GM12878 (cell line): Measurements from ENCODE around the gene DYDC2. TPM values are rescaled to one million over a fixed set of nuclear protein-coding genes. Genes with fewer than 3 reads are reported as not detected.

ENCODE experiments used
- ATAC-seq: fragments of 200-7000 bp; cut with Tn5 transposase; 3 replicates; pipeline ENCODE4 v1.9.1; 2020; ENCODE audit warnings: mild to moderate bottlenecking, moderate library complexity
- BruUV-seq: library from RNA; stranded (reverse); fragments of 400-500 nt; replicated peaks from 2 replicates; lab custom pipeline; 2021; lab: Mats Ljungman, UMichigan
- CTCF ChIA-PET: fragments of 300-600 bp; sonication (Branson Sonifier 250); formaldehyde crosslinking; extraction: SDS; loops from one replicate; lab custom pipeline; 2021; ENCODE audit warnings: inconsistent platforms; lab: Yijun Ruan, JAX
- POLR2A ChIA-PET: fragments of 350-600 bp; formaldehyde crosslinking; extraction: SDS; loops from one replicate; lab custom pipeline; 2021; ENCODE audit warnings: inconsistent platforms; lab: Charles Lee
- RAD21 ChIA-PET: fragments of 300-600 bp; sonication (Branson Sonifier 250); formaldehyde crosslinking; loops from one replicate; lab custom pipeline; 2023; ENCODE audit warnings: antibody characterized with exemption; ENCODE audit not compliant: unreplicated experiment; lab: Charles Lee
- SMC1A ChIA-PET: fragments of 300-600 bp; sonication (Branson Sonifier 250); formaldehyde crosslinking; loops from one replicate; lab custom pipeline; 2023; ENCODE audit not compliant: unreplicated experiment, uncharacterized antibody; lab: Charles Lee
- DNase-seq: peaks from one replicate; pipeline ENCODE4 v3.0.0-alpha.2; 2011; ENCODE audit warnings: low read depth, low spot score
- FAIRE-seq: peaks from 3 replicates; lab custom pipeline; 2011; peaks lifted over from hg19 to GRCh38; lab: Jason Lieb, UNC
- H2AFZ ChIP-seq: 2 replicates; pipeline ENCODE4 v1.6.0; 2011; ENCODE audit warnings: low read depth, low read length, control low read depth; ENCODE audit not compliant: control insufficient read depth
- H3K27ac ChIP-seq: 2 replicates; pipeline ENCODE4 v1.5.1; 2011; ENCODE audit warnings: control low read depth; ENCODE audit not compliant: control insufficient read depth, insufficient read depth
- H3K27me3 ChIP-seq, 2 experiments: replicated peaks in 1 of 2; 2 replicates each; pipeline versions ENCODE4 v1.6.0 to v1.6.1; 2011; ENCODE audit warnings: low read length in 1 of 2; ENCODE audit not compliant: control insufficient read depth in 2 of 2, insufficient read depth in 2 of 2
- H3K36me3 ChIP-seq, 2 experiments: 2 replicates each; pipeline ENCODE4 v1.5.1; 2011; ENCODE audit warnings: low read length in 1 of 2; ENCODE audit not compliant: control insufficient read depth in 2 of 2, insufficient read depth in 2 of 2
- H3K4me1 ChIP-seq: 2 replicates; pipeline ENCODE4 v1.6.1; 2011; ENCODE audit warnings: mild to moderate bottlenecking, low read length, moderate library complexity, mixed read lengths; ENCODE audit not compliant: control insufficient read depth, insufficient read depth
- H3K4me2 ChIP-seq: 2 replicates; pipeline ENCODE4 v1.6.0; 2011; ENCODE audit warnings: control low read depth; ENCODE audit not compliant: control insufficient read depth, insufficient read depth
- H3K4me3 ChIP-seq: fragments of 200-600 bp; sonication (generic); 2 replicates; pipeline ENCODE4 v1.5.1; 2016
- H3K79me2 ChIP-seq: 2 replicates; pipeline ENCODE4 v1.6.0; 2011; ENCODE audit warnings: low read length; ENCODE audit not compliant: control insufficient read depth, insufficient read depth
- H3K9ac ChIP-seq: 2 replicates; pipeline ENCODE4 v1.8.0; 2011; ENCODE audit warnings: low read length, control low read depth, mixed read lengths; ENCODE audit not compliant: control insufficient read depth, insufficient read depth
- H3K9me3 ChIP-seq: replicated peaks from 3 replicates; pipeline ENCODE4 v1.5.1; 2011; ENCODE audit warnings: mild to moderate bottlenecking, low read length; ENCODE audit not compliant: control insufficient read depth, insufficient read depth
- H4K20me1 ChIP-seq: 2 replicates; pipeline ENCODE4 v1.6.0; 2011; ENCODE audit not compliant: control insufficient read depth, insufficient read depth
- ASH2L ChIP-seq: fragments of 300-600, 200-600 bp; sonication (generic); IDR thresholded peaks from 2 replicates; pipeline ENCODE4 v1.6.1; 2017; ENCODE audit warnings: low read depth, mild to moderate bottlenecking, borderline replicate concordance
- DPF2 ChIP-seq: fragments of 450-650 bp; IDR thresholded peaks from 2 replicates; pipeline ENCODE4 v1.6.1; 2017; ENCODE audit warnings: mild to moderate bottlenecking
- EP300 ChIP-seq, 2 experiments: fragments of 150-350 bp in 1 of 2; IDR thresholded peaks; 2 replicates each; pipeline ENCODE4 v1.6.1; 2011 to 2012; ENCODE audit warnings: low read depth in 2 of 2, low read length in 2 of 2, borderline replicate concordance in 1 of 2, improper control_type of control experiment in 1 of 2, inconsistent platforms in 1 of 2; ENCODE audit not compliant: control insufficient read depth in 1 of 2
- HDAC2 ChIP-seq: fragments of 200-600 bp; sonication (generic); IDR thresholded peaks from 2 replicates; pipeline ENCODE4 v1.6.1; 2017
- IKZF1 ChIP-seq: fragments of 450-650 bp; conservative IDR thresholded peaks from 2 replicates; pipeline ENCODE4 v1.6.1; 2017; ENCODE audit warnings: antibody characterized with exemption, mild to moderate bottlenecking
- MEF2B ChIP-seq: fragments of 450-650 bp; IDR thresholded peaks from 2 replicates; pipeline ENCODE4 v1.6.1; 2018; ENCODE audit warnings: mild to moderate bottlenecking, moderate library complexity; ENCODE audit not compliant: partially characterized antibody, poor library complexity, severe bottlenecking
- NFIC ChIP-seq: IDR thresholded peaks from 2 replicates; pipeline ENCODE4 v1.6.1; 2012; ENCODE audit warnings: low read depth, mild to moderate bottlenecking, inconsistent platforms, low read length, moderate library complexity
- NFYB ChIP-seq: IDR thresholded peaks from 2 replicates; pipeline ENCODE4 v1.6.1; 2011; ENCODE audit warnings: low read depth, mild to moderate bottlenecking, low read length, improper control_type of control experiment, moderate library complexity; ENCODE audit not compliant: insufficient read depth
- NR2F1 ChIP-seq: fragments of 450-650 bp; conservative IDR thresholded peaks from 2 replicates; pipeline ENCODE4 v1.6.1; 2017; ENCODE audit warnings: mild to moderate bottlenecking
- PAX8 ChIP-seq: fragments of 450-650 bp; IDR thresholded peaks from 2 replicates; pipeline ENCODE4 v1.6.1; 2017; ENCODE audit warnings: mild to moderate bottlenecking, moderate library complexity
- POLR2AphosphoS5 ChIP-seq: IDR thresholded peaks from 2 replicates; pipeline ENCODE4 v1.6.1; 2011; ENCODE audit warnings: mild to moderate bottlenecking, low read length, inconsistent platforms
- RCOR1 ChIP-seq: conservative IDR thresholded peaks from 2 replicates; pipeline ENCODE4 v1.6.1; 2012; ENCODE audit warnings: low read depth, low read length, improper control_type of control experiment
- SIN3A ChIP-seq: IDR thresholded peaks from 2 replicates; pipeline ENCODE4 v1.6.1; 2012; ENCODE audit warnings: low read depth, low read length, improper control_type of control experiment
- SMAD1 ChIP-seq: fragments of 450-650 bp; IDR thresholded peaks from 2 replicates; pipeline ENCODE4 v1.6.1; 2018; ENCODE audit warnings: mild to moderate bottlenecking, low read depth; ENCODE audit not compliant: partially characterized antibody
- YY1 ChIP-seq: IDR thresholded peaks from 2 replicates; pipeline ENCODE4 v1.6.1; 2011; ENCODE audit warnings: low read depth, mild to moderate bottlenecking, low read length
- WGBS: methylation state at CpG from one replicate; pipeline ENCODE4 v1.1.6; 2016; ENCODE audit warnings: low lambda C conversion rate; ENCODE audit not compliant: insufficient replicate concordance, insufficient coverage; ENCODE audit errors: missing lambda C conversion rate; 5-methylcytosine and 5-hydroxymethylcytosine counted together
- in situ Hi-C: fragments of 300-500 bp; cut with MboI; formaldehyde crosslinking; loops from 9 replicates; pipeline ENCODE4 v1.14.3; 2018; ENCODE audit warnings: mixed read lengths
- intact Hi-C: fragments of 100-400 bp; cut with micrococcal nuclease; formaldehyde crosslinking; loops from one replicate; pipeline ENCODE4 v1.14.2; 2022; ENCODE audit not compliant: unreplicated experiment
- polyA plus RNA-seq, 11 experiments: library from polyadenylated mRNA; depleted of rRNA in 4 of 11; unstranded in 6 of 11; stranded (reverse) in 5 of 11; fragments of >200 nt; fragmentation: Nextera tagmentation in 4 of 11; fragmentation: Illumina TruSeq in 1 of 11; extraction: Ambion mirVana in 4 of 11; extraction: Trizol in 1 of 11; gene quantifications; 1 replicate in 1 of 11; 2 replicates in 10 of 11; pipeline versions ENCODE4 v1.2.1 to v1.2.3, GENCODE V29; 2011 to 2016; ENCODE audit warnings: inconsistent platforms in 2 of 11, missing spikeins in 2 of 11, low read depth in 1 of 11
- total RNA-seq, 4 experiments: library from RNA; depleted of rRNA in 3 of 4; stranded (reverse); fragments of >200 nt in 3 of 4; fragmentation: Illumina TruSeq in 1 of 4; extraction: Trizol in 1 of 4; gene quantifications; 2 replicates each; pipeline versions ENCODE4 v1.2.1 to v1.2.3, GENCODE V29; 2013 to 2021
- TF ChIP-seq, protein P1 (sequence below): IDR thresholded peaks from 2 replicates; pipeline ENCODE4 v1.6.1; 2012; ENCODE audit warnings: low read depth, low read length, improper control_type of control experiment
- TF ChIP-seq, protein P2 (sequence below): fragments of 450-650 bp; IDR thresholded peaks from 2 replicates; pipeline ENCODE4 v1.6.1; 2017; ENCODE audit warnings: mild to moderate bottlenecking, moderate library complexity
- TF ChIP-seq, protein P3 (sequence below): IDR thresholded peaks from 2 replicates; pipeline ENCODE4 v1.6.1; 2011; ENCODE audit warnings: mild to moderate bottlenecking, low read depth, low read length, moderate library complexity; ENCODE audit not compliant: insufficient replicate concordance

The DYDC2 gene
- total and polyA plus RNA-seq, 10 of the 15 experiments (the other 5 are each of a cell fraction or from before 2014, with no cell fraction given): 0.18 TPM; not detected in 9

DNA sequence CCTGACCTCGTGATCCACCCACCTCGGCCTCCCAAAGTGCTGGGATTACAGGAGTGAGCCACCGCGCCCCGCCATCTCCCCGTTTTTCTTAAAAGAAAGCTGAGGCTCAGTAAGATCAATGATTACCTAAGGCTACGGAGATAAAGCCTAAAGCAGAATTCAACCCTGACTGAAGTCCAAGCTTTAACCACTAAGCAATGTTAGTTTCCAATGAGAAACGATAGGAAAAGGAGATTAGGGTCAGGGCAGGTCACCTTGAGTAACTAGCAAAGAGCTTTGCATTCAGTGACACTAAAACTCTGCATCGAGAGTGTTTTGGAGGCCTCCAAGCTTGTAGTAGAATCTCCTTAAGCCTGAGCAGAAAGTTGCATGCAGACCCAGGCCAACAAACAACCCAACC lies 34.2 kb downstream of the DYDC2 start:
- in situ Hi-C loops: no loop called here
- no TSS peak for BruUV-seq
- no peak for FAIRE-seq

DNA sequence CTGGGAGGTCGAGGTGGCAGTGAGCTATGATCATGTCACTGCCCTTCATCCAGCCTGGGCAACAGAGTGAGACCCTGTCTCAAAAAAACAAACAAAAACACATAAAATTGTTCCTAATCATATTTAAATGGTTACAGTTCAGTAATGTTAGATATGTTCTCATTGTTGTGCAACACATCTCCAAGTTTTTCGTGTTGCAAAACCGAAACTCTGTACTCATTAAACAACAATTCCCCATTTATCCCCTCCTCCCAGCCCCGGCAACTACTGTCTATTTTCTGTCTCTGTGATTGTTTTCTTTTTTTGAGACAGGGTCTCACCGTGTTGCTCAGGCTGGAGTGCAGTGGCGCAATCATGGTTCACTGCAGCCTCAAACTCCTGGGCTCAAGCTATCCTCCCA lies 35.7 kb downstream of the DYDC2 start:
- DNase-seq: no peak
- no peak for FAIRE-seq
- Histone ChIP-seq H3K27ac (no peak overlapping the region), H3K4me1 (no peaks in the 10 kb centered on the region), H3K9ac (no peak overlapping the region), H3K9me3 (no peaks in the 10 kb centered on the region), H3K27me3 (no peaks in the 10 kb centered on the region; a peak in 1 of 4 replicates), H4K20me1 (no peaks in the 10 kb centered on the region), H2AFZ (no peak overlapping the region), H3K36me3 (no peaks in the 10 kb centered on the region), H3K4me3 (no peak overlapping the region), H3K79me2 (no peaks in the 10 kb centered on the region), H3K4me2 (no peak overlapping the region)
- intact Hi-C loops: no loop called here
- in situ Hi-C loops: no loop called here
- POLR2A ChIA-PET: no interaction called here
- ATAC-seq: no peak
- CTCF ChIA-PET: interaction anchor here (0.7 kb wide), 1 partner anchor 155 kb away, joined by 3 read pairs; no protein-coding TSS in a partner anchor
- BruUV-seq: no TSS peak
- WGBS: 32% methylated on average over 6 of the region's 6 CpGs
- SMC1A ChIA-PET: no interaction called here
- RAD21 ChIA-PET: no interaction called here
- TF ChIP-seq, protein P1, sequence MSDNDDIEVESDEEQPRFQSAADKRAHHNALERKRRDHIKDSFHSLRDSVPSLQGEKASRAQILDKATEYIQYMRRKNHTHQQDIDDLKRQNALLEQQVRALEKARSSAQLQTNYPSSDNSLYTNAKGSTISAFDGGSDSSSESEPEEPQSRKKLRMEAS: no peak
- TF ChIP-seq, protein P2, sequence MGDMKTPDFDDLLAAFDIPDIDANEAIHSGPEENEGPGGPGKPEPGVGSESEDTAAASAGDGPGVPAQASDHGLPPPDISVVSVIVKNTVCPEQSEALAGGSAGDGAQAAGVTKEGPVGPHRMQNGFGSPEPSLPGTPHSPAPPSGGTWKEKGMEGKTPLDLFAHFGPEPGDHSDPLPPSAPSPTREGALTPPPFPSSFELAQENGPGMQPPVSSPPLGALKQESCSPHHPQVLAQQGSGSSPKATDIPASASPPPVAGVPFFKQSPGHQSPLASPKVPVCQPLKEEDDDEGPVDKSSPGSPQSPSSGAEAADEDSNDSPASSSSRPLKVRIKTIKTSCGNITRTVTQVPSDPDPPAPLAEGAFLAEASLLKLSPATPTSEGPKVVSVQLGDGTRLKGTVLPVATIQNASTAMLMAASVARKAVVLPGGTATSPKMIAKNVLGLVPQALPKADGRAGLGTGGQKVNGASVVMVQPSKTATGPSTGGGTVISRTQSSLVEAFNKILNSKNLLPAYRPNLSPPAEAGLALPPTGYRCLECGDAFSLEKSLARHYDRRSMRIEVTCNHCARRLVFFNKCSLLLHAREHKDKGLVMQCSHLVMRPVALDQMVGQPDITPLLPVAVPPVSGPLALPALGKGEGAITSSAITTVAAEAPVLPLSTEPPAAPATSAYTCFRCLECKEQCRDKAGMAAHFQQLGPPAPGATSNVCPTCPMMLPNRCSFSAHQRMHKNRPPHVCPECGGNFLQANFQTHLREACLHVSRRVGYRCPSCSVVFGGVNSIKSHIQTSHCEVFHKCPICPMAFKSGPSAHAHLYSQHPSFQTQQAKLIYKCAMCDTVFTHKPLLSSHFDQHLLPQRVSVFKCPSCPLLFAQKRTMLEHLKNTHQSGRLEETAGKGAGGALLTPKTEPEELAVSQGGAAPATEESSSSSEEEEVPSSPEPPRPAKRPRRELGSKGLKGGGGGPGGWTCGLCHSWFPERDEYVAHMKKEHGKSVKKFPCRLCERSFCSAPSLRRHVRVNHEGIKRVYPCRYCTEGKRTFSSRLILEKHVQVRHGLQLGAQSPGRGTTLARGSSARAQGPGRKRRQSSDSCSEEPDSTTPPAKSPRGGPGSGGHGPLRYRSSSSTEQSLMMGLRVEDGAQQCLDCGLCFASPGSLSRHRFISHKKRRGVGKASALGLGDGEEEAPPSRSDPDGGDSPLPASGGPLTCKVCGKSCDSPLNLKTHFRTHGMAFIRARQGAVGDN: no peak
- no peak for TF ChIP-seq DPF2
- no peak for TF ChIP-seq NFIC
- TF ChIP-seq YY1: no peak
- TF ChIP-seq NR2F1: no peak
- TF ChIP-seq, protein P3, sequence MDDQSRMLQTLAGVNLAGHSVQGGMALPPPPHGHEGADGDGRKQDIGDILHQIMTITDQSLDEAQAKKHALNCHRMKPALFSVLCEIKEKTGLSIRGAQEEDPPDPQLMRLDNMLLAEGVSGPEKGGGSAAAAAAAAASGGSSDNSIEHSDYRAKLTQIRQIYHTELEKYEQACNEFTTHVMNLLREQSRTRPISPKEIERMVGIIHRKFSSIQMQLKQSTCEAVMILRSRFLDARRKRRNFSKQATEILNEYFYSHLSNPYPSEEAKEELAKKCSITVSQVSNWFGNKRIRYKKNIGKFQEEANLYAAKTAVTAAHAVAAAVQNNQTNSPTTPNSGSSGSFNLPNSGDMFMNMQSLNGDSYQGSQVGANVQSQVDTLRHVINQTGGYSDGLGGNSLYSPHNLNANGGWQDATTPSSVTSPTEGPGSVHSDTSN: no peak
- TF ChIP-seq MEF2B: no peak
- TF ChIP-seq RCOR1: no peak
- TF ChIP-seq PAX8: no peak

More for the DNA sequence above, 34.2 kb downstream of the DYDC2 start:
- ATAC-seq (no peak), DNase-seq (no peak)
- no peaks in the 10 kb centered on the region for H3K36me3 ChIP-seq
- H3K27ac ChIP-seq: no peak overlapping the region
- no peaks in the 10 kb centered on the region for H4K20me1 ChIP-seq
- 49% methylated on average over 9 of the region's 9 CpGs for WGBS
- H2AFZ ChIP-seq: no peak overlapping the region
- no peak overlapping the region for H3K4me2 ChIP-seq
- peaks cover 0 to 3% of the 10 kb centered on the region in 2 experiments; a peak in 2 of 4 replicates for H3K27me3 ChIP-seq
- TF ChIP-seq EP300 (IDR thresholded peaks at IDR 0.05; ENCODE audit: borderline replicate concordance in 1 of 2, control insufficient read depth in 1 of 2, low read depth in 2 of 2, low read length in 2 of 2): no peak
- TF ChIP-seq POLR2AphosphoS5: no peak
- no peak for TF ChIP-seq HDAC2
- no peak for TF ChIP-seq SIN3A
- TF ChIP-seq NFYB: no peak
- no peak for TF ChIP-seq ASH2L
- no peak for TF ChIP-seq IKZF1
- no peak for TF ChIP-seq SMAD1
- H3K4me3 ChIP-seq: no peak overlapping the region
- SMC1A ChIA-PET: no interaction called here
- intact Hi-C loops: no loop called here
- H3K9me3 ChIP-seq: no peaks in the 10 kb centered on the region
- POLR2A ChIA-PET: interaction anchor here (0.8 kb wide), 1 partner anchor 33 kb away, joined by 4 read pairs; no protein-coding TSS in a partner anchor
- no peak overlapping the region for H3K9ac ChIP-seq
- RAD21 ChIA-PET: no interaction called here
- no peaks in the 10 kb centered on the region for H3K79me2 ChIP-seq
- CTCF ChIA-PET: interaction anchor here (0.6 kb wide), 1 partner anchor 775 kb away, joined by 3 read pairs; no protein-coding TSS in a partner anchor
- no peaks in the 10 kb centered on the region for H3K4me1 ChIP-seq
